HUES48 (cell line): Measurements from ENCODE around the gene ACSF3.

Experiments used
- H3K27ac ChIP-seq: one replicate; pipeline ENCODE4 v1.7.0; 2013; ENCODE audit warnings: low read depth, low read length, inconsistent platforms
- H3K27me3 ChIP-seq: 2 replicates; pipeline ENCODE4 v1.6.1; 2013; ENCODE audit warnings: mild to moderate bottlenecking, low read length; ENCODE audit not compliant: control insufficient read depth, insufficient read depth
- H3K36me3 ChIP-seq: 2 replicates; pipeline ENCODE4 v1.6.1; 2013; ENCODE audit warnings: low read length; ENCODE audit not compliant: control insufficient read depth, insufficient read depth
- H3K4me1 ChIP-seq: 2 replicates; pipeline ENCODE4 v1.6.1; 2013; ENCODE audit warnings: mild to moderate bottlenecking, low read length; ENCODE audit not compliant: control insufficient read depth, insufficient read depth
- H3K4me3 ChIP-seq: 2 replicates; pipeline ENCODE4 v1.5.1; 2013; ENCODE audit warnings: mild to moderate bottlenecking, low read depth, low read length
- H3K9ac ChIP-seq: 2 replicates; pipeline ENCODE4 v1.6.1; 2013; ENCODE audit warnings: mild to moderate bottlenecking, low read depth, low read length, moderate library complexity
- H3K9me3 ChIP-seq: 2 replicates; pipeline ENCODE4 v1.6.1; 2013; ENCODE audit warnings: low read length; ENCODE audit not compliant: control insufficient read depth, insufficient read depth

Gene ACSF3

GRCh38 chr16:89198417-89199240 lies 105.0 kb downstream of the ACSF3 start:
- no peaks in the 10 kb centered on the region for H3K36me3 ChIP-seq

GRCh38 chr16:89199241-89200123 lies 105.8 kb downstream of the ACSF3 start:
- Histone ChIP-seq H3K36me3 (no peaks in the 10 kb centered on the region), H3K9ac (no peak overlapping the region), H3K4me1 (peaks cover 9% of the 10 kb centered on the region; the same call in 1 of the 2 replicates), H3K27me3 (peaks cover 43% of the 10 kb centered on the region), H3K27ac (no peak overlapping the region), H3K4me3 (peak overlapping the region; percentile 61; the same call in 1 of the 2 replicates), H3K9me3 (no peaks in the 10 kb centered on the region)

More at GRCh38 chr16:89198417-89199240, 105.0 kb downstream of the ACSF3 start:
- no peak overlapping the region for H3K27ac ChIP-seq
- peaks cover 9% of the 10 kb centered on the region; the same call in 1 of the 2 replicates for H3K4me1 ChIP-seq
- H3K9me3 ChIP-seq = no peaks in the 10 kb centered on the region
- peaks cover 35% of the 10 kb centered on the region for H3K27me3 ChIP-seq
- H3K4me3 ChIP-seq = no peak overlapping the region
- H3K9ac ChIP-seq = no peak overlapping the region

GRCh38 chr16:89200124-89200849 lies 106.6 kb downstream of the ACSF3 start, which contains the start of gene SLC22A31:
TSS of gene SLC22A31 (minus strand) at chr16:89200537. CDS start at chr16:89200501, 36 bp downstream.
- peak within 1 kb of the TSS; percentile 61 for H3K4me3 ChIP-seq
- H3K4me1 ChIP-seq = peaks cover 9% of the 10 kb centered on the region; the same call in 1 of the 2 replicates
- H3K9ac ChIP-seq = no peak within 1 kb of the TSS
- no peaks in the 10 kb centered on the region for H3K9me3 ChIP-seq
- no peaks in the 10 kb centered on the region for H3K36me3 ChIP-seq
- H3K27me3 ChIP-seq = peaks cover 44% of the 10 kb centered on the region
- H3K27ac ChIP-seq = no peak within 1 kb of the TSS

GRCh38 chr16:89200850-89201411 lies 107.3 kb downstream of the ACSF3 start:
- Histone ChIP-seq H3K27me3 (peaks cover 44% of the 10 kb centered on the region), H3K4me1 (peaks cover 9% of the 10 kb centered on the region; the same call in 1 of the 2 replicates), H3K9ac (no peak overlapping the region), H3K27ac (no peak overlapping the region), H3K4me3 (peak overlapping the region; percentile 61), H3K9me3 (no peaks in the 10 kb centered on the region), H3K36me3 (no peaks in the 10 kb centered on the region)

GRCh38 chr16:89201439-89202377 lies 108.1 kb downstream of the ACSF3 start:
- Histone ChIP-seq H3K9ac (no peak overlapping the region), H3K4me3 (peak overlapping the region; percentile 61), H3K27me3 (peaks cover 44% of the 10 kb centered on the region), H3K9me3 (no peaks in the 10 kb centered on the region), H3K27ac (no peak overlapping the region), H3K4me1 (peaks cover 9% of the 10 kb centered on the region; the same call in 1 of the 2 replicates), H3K36me3 (no peaks in the 10 kb centered on the region)

- peaks cover 9% of the 10 kb centered on the region; the same call in 1 of the 2 replicates for H3K4me1 ChIP-seq
- H3K27ac ChIP-seq = no peak overlapping the region
- no peaks in the 10 kb centered on the region for H3K36me3 ChIP-seq
- H3K9ac ChIP-seq = no peak overlapping the region
- no peaks in the 10 kb centered on the region for H3K9me3 ChIP-seq
- peaks cover 44% of the 10 kb centered on the region for H3K27me3 ChIP-seq
- H3K4me3 ChIP-seq = peak overlapping the region; percentile 54
Observed at GRCh38 chr16:89202422-89203215, 109.0 kb downstream of the ACSF3 start.
